ENCODE data around the gene DYNC1LI1.

DNA sequence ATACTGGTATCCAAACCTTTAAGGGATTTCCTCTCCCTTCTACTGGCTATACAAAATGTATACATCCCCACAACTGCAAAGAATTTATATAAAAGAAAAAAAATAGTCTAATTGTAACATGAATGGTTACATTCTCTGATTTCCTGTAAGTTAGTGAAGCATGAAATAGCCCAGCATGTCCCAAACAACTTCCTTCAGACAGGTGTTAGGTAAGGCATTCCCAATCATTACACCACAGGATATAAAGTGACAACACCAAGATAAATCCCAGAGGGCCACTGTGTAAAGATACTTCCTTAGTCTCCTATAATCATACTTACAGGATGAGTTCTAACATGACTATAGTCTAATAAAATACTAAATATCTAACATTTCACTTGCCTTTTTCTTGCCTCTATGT, 75.6 kb downstream of the DYNC1LI1 start:
- TF ChIP-seq POLR2A (IDR thresholded peaks at IDR 0.05) (no peak), EP300 (IDR thresholded peaks at IDR 0.05) (no peak), POLR2AphosphoS5 (IDR thresholded peaks at IDR 0.05) (no peak)
- TF ChIP-seq, protein P1, sequence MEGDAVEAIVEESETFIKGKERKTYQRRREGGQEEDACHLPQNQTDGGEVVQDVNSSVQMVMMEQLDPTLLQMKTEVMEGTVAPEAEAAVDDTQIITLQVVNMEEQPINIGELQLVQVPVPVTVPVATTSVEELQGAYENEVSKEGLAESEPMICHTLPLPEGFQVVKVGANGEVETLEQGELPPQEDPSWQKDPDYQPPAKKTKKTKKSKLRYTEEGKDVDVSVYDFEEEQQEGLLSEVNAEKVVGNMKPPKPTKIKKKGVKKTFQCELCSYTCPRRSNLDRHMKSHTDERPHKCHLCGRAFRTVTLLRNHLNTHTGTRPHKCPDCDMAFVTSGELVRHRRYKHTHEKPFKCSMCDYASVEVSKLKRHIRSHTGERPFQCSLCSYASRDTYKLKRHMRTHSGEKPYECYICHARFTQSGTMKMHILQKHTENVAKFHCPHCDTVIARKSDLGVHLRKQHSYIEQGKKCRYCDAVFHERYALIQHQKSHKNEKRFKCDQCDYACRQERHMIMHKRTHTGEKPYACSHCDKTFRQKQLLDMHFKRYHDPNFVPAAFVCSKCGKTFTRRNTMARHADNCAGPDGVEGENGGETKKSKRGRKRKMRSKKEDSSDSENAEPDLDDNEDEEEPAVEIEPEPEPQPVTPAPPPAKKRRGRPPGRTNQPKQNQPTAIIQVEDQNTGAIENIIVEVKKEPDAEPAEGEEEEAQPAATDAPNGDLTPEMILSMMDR (IDR thresholded peaks at IDR 0.05), result no peak
